GM18499 (cell line): Measurements from ENCODE around the gene CTNNA1.

ENCODE experiments used
- ATAC-seq: cut with Tn5 transposase; IDR thresholded peaks from one replicate; pipeline ENCODE4 v1.9.1; 2021; ENCODE audit warnings: moderate number of reproducible peaks; ENCODE audit not compliant: insufficient read depth, unreplicated experiment

Gene CTNNA1

DNA sequence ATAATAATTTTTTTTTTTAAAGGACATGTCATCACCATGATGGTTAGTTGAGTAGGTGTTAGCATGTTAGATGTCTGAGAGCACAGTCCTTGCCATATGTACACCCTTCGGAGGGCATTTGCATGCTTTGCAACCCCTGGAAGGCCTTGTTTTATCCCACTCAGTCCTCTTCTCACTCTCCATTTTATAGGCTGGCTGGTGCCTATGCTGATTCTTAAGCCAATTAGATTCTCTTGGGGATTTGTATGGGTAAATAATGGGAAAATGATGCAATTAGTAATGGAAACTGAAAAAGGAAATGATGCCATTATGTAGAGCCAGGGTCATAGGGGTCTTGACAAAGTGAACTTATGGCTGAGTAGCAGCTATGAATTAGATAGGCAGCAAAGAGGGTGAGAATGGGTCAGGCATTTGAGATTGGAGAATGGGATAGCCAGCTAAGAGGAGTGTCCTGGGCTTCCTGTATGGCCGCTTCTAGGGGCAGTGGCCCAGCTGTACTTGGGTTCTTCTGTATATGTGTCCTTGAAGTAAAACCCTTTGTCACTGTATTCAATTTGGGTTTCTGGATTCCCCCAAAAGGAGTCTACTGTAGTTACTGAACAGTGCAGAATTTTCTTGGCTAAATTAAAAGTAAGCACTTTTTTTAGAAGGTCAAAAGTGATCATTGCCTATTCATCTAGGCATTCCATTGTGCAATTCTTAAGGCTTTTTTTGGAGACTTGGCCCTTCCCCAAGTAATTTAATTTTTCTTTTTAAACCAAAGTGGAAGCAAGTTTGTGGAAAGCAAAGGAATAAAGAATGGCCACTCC lies 90.3 kb downstream of the CTNNA1 start:
- no peak for ATAC-seq

DNA sequence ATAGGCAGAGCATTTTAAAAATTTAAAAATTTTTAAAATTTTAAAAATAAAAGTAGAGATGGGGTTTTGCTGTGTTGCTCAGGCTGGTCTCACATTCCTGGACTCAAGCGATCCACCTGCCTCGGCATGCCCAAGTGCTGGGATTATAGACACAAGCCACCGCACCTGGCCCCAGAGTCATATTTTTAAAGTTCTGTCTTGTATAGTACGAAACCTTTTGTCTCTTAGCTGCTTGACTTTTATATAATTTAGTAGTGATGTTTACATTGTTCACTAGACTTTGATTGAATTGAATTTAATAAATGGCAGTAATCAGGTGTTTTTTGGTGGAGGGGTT lies 90.9 kb downstream of the CTNNA1 start:
- no peak for ATAC-seq

DNA sequence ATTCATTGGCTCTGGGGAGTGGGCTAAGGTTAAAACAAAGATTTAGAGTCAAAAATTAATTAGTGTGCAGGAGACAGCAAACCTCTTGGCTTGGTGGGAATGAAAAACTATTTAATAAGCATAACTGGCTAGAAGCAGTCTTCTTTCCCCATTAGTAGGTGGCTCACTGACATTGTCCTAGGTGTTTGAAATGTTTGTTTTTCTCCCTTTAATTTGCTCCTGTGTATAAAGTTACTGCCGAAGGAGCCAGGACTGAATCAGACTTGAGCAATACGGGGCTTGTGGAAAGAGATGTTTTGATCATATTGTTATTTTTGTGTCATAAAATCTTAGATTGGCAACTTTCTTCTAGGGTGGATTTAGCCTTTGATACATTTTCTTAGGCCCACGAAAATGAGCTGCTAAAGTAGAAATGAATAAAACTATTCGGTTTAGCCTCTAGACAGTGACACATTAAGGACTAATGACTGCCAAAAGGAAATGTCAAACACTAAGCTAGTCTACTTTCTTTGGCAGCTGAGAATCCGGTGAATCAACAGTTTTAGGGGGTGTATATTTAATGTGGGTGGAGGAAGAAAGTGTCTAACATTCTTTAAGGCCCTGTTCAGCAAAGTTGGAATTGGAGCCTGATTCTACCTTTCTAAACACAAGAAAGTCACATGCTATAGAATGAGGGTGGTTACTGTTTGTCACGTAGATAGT lies 91.7 kb downstream of the CTNNA1 start:
- no peak for ATAC-seq

DNA sequence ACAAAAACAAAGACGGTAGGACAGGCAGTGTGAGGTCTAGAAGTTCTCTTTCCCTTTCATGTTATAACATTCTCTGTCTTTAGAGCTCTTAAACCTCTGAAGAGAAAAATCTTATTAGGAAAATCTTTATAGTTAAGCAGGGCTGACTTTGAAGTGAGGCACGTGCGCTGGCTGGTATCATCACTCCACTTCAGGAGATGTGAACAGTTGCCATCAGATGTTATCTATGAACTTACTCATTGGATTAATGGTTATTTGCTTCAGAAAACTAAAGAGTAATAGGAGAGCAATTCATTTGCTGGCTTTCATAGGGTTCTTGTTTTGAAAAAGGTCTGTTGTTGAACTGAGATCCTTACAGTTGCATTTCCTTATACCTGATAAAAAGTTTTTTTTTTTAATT lies 96.2 kb downstream of the CTNNA1 start:
- no peak for ATAC-seq

DNA sequence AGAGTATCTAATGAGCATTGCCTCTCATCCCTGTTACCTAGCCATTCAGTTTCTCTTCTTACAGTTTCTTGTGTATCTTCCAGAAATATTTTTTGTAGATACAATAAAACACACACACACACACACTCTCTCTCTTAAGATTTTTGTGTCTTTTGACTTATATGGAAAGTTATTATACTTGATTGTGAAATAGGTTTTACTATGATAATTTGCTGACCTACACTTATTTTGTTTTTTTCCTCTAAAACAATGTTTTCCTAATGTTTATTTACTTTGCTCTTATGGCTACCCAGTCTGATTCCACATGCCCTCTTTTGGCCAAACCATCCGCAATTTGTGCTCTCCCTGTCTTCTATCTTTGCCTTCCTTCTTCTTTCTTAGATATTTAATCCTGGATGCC lies 96.7 kb downstream of the CTNNA1 start:
- ATAC-seq, result no peak

DNA sequence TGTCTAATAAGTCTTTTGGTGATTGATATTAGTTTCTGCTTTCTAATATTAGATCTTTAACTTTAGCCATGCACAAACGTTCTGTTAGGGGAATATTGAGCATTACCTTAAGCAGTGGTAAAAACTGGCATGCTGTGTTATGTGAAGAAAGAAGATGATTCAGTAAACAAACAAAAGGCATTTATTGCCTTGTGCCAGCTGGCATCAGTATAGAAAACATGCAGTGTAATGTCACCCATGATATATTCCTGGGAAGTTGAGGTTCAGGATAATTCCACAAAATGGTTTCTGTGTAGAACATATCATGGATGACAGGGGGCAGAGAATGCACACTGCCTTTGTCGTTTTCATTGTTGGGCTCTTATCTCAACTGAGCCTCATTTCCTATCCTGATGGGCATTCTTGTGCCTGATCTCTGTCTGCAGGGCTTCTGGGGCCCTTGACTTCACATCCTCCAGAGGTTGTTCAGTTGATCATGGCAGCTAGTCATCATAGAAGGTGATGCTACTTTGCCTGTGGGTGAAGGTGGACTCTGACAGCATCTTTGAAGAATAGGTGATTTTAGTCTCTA lies 97.7 kb downstream of the CTNNA1 start:
- no peak for ATAC-seq

DNA sequence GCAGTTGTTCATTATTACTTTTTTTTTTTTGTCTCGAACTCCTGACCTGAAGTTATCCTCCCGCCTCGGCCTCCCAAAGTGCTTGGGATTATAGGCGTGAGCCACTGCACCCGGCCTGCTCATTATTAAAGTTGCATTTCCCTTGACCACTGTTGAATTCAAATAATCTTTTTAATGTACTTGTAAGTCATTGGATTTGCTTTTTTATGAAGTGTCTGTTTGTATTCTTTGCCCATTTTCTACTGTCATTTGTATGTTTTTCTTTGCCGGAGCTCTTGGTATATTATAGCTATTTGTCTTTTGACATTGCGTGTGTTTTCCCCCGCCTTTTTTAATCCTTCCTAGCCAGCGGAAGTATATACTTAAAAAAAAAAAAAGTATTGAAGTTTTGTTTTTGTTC lies 99.9 kb downstream of the CTNNA1 start:
- no peak for ATAC-seq

DNA sequence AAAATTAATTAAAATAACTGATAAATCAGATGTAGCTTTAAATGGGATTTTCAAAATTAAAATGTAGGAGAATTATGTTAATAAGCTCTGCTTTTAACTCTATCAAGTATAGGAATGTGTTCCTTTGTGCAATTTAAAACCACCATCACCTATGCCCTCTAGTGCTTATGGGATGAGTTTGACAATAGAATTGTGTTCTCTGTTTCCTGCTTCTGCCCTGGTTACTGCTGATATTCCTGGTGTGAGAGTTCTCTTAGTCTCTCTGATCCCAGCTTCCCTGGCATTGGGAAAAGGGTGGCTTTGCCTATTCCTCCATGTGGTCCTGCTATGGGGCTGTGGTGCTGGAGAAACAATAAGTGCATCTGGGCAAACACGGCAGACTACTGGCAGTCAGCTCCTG lies 113.8 kb downstream of the CTNNA1 start:
- ATAC-seq, result no peak

DNA sequence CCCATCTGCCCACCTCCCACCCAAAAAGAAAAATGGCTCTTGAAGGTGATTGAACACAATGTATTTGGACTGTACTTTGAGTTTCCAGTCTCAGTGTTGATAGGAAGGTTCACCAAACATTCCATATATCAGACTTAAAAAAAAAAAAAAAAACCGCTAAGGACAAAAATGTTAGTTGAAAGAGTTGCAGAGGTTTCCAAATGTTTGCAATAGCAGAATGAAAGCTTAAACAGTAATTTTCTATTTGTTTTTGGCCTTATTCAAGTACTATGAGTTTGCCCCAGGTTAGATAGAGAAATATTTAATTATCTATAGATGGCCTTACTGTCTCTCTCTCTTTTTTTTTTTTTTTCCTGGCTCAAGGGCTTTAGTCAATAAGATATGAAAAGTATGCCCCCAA lies 115.8 kb downstream of the CTNNA1 start:
- no peak for ATAC-seq

DNA sequence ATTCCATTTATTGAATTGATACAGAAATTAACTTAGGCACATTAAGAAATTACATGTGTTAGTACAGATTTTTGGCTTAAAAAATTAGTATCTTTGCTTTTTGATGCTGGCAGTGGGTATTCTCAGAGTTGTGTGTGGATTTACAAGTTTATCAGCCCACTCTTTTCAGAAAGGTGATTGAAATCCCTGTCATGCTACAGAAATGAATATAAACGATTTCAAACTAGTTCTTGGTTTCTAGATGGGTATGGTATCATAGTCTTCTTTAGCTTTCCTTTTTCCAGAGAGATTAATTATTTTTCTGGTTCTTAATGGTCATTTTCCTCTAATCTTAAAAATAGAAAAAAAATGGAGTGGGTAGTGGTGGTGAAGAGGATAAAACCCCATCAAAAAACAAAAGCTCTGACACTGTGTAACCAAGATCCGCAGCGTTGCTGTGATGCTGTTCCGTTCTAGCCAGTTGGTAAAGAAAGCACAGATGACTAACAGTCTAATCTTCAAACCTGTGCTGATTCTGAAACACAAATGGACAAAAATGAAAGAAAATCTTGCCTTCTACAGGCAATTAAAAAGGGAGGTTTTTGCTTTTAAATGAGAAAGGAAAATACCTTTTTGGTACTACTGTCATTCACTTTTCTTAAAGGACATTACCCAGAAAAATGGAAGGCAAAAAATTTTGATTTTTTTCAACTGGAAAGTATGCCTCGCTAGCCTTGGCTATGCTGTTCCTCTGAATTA lies 116.7 kb downstream of the CTNNA1 start:
- ATAC-seq, result no peak

DNA sequence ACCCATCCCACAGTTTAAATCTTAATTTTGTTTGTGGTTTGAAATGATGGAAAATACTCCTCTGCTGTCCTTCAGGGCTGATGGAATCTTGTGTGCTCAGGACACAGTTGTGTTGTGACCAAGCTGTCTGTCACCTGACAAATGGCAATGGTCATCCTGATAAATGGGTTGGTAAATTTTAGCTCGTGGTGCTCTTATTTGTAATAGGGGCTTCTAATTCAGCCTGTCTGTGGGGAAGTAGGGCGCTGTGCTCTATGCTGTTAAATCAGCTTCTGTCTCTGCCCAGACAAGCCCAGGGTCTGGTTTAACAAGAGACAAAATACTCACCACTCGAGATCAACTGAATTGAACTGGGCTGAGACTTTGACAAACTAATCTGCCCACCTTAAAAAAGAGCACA lies 117.4 kb downstream of the CTNNA1 start:
- no peak for ATAC-seq

DNA sequence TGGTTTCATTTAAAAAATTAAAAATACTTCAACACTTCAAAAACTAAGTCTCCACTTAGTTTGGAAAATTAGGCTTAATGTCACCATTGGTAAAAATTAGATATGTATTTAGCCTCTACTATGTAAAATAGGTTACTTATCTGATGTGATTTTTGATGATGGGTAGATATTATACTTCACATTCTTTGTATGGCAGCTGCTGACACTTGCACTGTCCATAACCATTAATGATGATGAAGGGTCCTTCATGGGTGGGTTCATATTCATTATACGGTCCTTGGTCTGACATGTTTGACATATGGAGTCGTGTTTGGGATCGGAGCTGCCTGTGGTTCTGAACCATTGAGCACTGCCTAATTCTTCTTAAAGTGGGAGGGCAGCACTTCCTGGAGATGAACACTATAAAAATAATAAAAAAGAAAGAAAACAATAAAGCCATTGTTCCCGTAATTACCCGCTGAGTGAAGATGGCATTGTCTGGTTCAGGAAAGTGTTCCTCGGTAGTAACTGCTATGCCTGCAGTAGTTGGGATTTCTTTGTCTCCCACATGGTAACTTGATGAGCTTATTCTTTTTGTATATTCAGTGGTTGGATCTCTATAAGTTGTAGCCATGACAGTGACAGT lies 119.7 kb downstream of the CTNNA1 start:
- ATAC-seq, result no peak

DNA sequence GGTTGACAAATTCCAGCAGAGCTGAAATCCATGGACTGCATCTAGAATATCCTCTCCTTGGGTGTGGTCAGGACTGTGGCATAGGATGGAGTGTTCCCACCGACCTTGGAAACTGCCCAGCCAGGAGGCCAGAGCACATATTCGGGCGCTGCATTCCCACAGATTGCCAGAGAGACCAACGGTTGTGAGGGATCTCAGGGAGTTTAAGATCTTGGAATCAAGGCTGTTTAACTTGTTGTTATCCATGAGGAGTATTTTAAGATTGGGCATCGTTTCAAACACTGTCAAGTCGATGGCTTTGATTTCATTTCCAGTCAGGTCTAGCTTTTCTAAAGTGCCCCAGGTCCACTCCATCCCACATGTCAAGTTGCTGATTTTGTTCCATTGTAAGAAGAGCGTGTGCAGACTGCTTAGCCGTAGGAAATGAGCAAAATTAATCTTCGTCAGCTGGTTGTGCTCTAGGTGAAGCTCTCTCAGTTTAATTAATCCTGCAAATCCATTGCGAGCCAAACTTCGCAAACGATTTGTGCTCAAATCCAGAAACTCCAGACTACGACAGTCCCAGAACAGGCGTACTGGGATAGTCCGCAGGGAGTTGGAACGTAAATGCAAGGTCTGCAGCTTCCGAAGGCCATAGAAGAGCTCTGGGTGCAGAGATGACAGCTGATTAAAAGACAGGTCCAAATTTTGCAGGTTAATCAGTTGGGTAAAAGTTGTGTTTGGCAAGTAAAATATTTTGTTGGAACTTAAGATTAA lies 120.4 kb downstream of the CTNNA1 start:
- no peak for ATAC-seq

DNA sequence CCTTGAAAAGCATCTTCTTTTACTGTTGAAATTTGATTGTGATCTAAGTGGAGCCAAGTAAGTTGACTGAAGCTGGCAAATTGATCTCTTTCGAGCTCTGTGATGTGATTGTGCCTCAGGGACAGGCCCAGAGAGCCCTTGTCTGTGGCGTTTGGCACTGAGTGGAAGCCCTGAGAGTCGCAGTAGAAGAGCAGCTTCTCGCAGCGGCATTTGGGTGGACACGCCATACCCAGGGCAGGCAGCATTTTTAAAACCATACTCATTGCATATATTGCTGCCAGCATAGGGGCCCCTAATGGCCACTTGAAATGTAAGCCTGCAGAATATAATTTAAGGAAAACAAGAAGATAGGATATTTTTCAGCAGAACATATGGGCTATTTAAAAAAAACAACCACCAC lies 121.0 kb downstream of the CTNNA1 start:
- no peak for ATAC-seq

DNA sequence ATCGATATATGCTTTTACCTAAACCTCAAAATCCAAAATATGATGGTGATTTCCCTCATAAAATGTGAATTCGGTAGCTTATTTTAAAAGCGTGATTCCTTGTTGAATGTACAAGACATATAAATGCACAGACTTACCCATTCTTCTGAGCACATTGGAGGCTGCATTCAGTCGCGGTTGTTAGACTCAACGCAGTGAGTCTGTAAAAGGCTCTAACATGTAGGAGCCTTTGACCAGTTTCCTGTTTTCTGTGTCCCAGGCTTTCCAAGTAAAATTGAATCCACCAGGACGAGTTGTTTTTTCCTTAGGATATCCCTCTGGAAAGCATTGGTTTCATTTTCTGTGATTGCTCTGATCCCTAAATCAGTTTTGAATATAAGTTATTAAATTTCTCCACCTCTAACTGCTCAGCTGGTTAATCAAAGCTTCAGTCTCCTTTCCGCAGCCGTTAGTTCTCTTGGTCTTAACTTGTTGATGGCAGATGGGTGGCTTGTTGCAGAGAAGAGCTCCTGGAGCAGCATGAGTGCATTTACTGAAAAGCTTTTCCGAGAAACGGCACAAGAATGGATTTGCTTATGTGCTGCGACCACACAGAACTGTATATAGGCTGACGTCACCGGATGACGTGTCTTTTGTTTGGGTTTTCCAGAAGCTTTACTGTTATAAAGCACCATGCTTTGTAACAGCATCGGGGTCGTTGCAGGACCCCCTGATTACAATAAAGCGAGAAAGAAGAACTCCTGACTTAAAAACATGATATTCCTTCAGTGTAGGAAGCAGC lies 121.7 kb downstream of the CTNNA1 start, which contains the start of gene LRRTM2:
TSS of gene LRRTM2 (minus strand) at position 565 of the 781 bp plus-strand sequence. CDS start at position 141, 424 bp downstream.
- no peak for ATAC-seq

DNA sequence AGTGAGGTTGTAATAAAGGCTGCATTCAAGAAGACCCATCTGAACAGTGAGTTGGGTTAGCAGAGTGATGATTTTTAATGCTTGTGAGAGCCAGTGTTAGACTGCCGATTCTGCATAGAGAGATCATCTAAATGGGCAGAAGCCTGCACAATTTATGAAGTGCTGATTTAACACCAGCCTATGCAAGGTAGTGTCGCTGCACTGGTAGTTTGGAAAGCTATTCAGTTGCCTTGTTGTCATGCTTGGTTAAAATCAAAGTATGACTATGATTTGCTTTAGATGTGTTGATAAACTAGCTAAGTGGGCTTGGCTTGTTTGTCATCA lies 122.3 kb downstream of the CTNNA1 start:
- no peak for ATAC-seq

DNA sequence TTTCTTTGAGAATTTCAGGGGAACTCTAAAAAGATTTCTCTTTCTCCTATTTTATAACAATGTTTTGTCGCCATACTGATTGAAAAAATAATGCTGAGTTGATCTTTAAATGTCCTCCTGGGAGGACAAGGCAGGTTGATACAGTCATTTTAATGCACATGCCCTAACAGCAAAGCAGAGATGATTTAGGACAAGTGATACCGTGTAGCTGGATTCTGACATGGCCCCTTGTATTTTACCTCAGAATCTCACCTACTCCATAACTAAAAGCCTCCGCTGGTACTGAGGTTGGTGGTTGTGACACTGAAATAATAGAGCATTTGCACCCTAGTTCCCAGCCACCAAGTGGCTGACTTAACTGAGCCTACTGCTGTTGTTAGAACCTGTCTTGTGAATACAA lies 122.7 kb downstream of the CTNNA1 start:
- no peak for ATAC-seq

DNA sequence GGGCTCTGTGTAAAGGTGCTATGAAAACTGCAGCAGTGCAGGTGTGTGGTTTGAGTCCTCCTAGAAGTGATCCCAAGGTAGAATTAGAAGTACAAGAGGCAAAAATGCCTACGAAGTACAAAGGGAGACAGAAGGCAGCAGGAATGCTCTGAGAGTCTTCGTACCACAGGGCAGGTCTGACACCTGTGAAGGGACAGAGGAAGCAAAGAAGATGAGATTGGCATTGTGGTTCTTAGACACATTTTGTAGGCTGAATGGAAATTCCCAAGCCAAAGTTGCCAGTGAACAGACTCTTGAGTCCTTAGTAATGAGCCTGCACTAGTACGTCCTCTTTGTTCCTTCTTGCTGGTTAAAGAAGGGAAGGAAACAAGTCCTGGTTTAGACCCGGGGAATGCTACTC lies 123.6 kb downstream of the CTNNA1 start:
- ATAC-seq, result no peak
